ENCODE results near the gene RPTOR. TPM values are rescaled to one million over a fixed set of nuclear protein-coding genes. Genes with fewer than 3 reads are reported as not detected.

RPTOR gene
- total RNA-seq, 3 donors from 2014 or later: 21.4 to 27.5 (median 23.6) TPM

GRCh38 chr17:80833952-80834892 lies 289.6 kb downstream of the RPTOR start:
- Histone ChIP-seq H3K4me3 (peak overlapping the region; percentile 46 to 69 (median 57)), H3K27me3 (no peaks in the 10 kb centered on the region), H3K4me1 (peaks cover 0 to 4% of the 10 kb centered on the region in 2 donors), H3K27ac (peak overlapping the region; percentile 89 to 95), H3K36me3 (no peaks in the 10 kb centered on the region), H3K9me3 (no peaks in the 10 kb centered on the region)
- DNase-seq (ENCODE audit: low spot score in 2 of 2): peak in 1 of 2 donors; percentile 28
- TF ChIP-seq POLR2AphosphoS5 (IDR thresholded peaks at IDR 0.05): no peak
- no peak for TF ChIP-seq CTCF (IDR thresholded peaks at IDR 0.05)
- no peak for TF ChIP-seq POLR2A (IDR thresholded peaks at IDR 0.05)
- intact Hi-C loops (cut with DNase I; ENCODE audit: low total_unique reads): no loop called here

GRCh38 chr17:80834893-80835275 lies 290.2 kb downstream of the RPTOR start:
- Histone ChIP-seq H3K9me3 (no peaks in the 10 kb centered on the region), H3K36me3 (no peaks in the 10 kb centered on the region), H3K27me3 (no peaks in the 10 kb centered on the region), H3K4me1 (peaks cover 0 to 4% of the 10 kb centered on the region in 2 donors), H3K27ac (peak overlapping the region; percentile 89 to 95), H3K4me3 (no peak overlapping the region)
- TF ChIP-seq POLR2A (IDR thresholded peaks at IDR 0.05) (no peak), CTCF (IDR thresholded peaks at IDR 0.05) (no peak), POLR2AphosphoS5 (IDR thresholded peaks at IDR 0.05) (no peak)
- intact Hi-C loops (cut with DNase I; ENCODE audit: low total_unique reads): no loop called here
- DNase-seq (ENCODE audit: low spot score in 2 of 2): no peak

- no peak for TF ChIP-seq POLR2AphosphoS5 (IDR thresholded peaks at IDR 0.05)
- no peak for TF ChIP-seq POLR2A (IDR thresholded peaks at IDR 0.05)
- TF ChIP-seq CTCF (IDR thresholded peaks at IDR 0.05): no peak
- Histone ChIP-seq H3K9me3 (no peaks in the 10 kb centered on the region), H3K36me3 (no peaks in the 10 kb centered on the region), H3K27ac (no peak overlapping the region), H3K4me1 (peaks cover 0 to 4% of the 10 kb centered on the region in 2 donors), H3K4me3 (no peak overlapping the region), H3K27me3 (no peaks in the 10 kb centered on the region)
- DNase-seq (ENCODE audit: low spot score in 2 of 2): no peak
- intact Hi-C loops (cut with DNase I; ENCODE audit: low total_unique reads): no loop called here
Measured at GRCh38 chr17:80835816-80836657, 291.4 kb downstream of the RPTOR start.

GRCh38 chr17:80836658-80836965 lies 292.0 kb downstream of the RPTOR start:
- peaks cover 0 to 4% of the 10 kb centered on the region in 2 donors for H3K4me1 ChIP-seq
- intact Hi-C loops (cut with DNase I; ENCODE audit: low total_unique reads): no loop called here
- no peaks in the 10 kb centered on the region for H3K27me3 ChIP-seq
- H3K36me3 ChIP-seq: no peaks in the 10 kb centered on the region
- TF ChIP-seq POLR2A (IDR thresholded peaks at IDR 0.05): no peak
- TF ChIP-seq POLR2AphosphoS5 (IDR thresholded peaks at IDR 0.05): no peak
- TF ChIP-seq CTCF (IDR thresholded peaks at IDR 0.05): no peak
- H3K27ac ChIP-seq: no peak overlapping the region
- H3K4me3 ChIP-seq: no peak overlapping the region
- no peak for DNase-seq (ENCODE audit: low spot score in 2 of 2)
- H3K9me3 ChIP-seq: no peaks in the 10 kb centered on the region
